ENCODE measurements around the gene MELTF.
"Not testable (repeated sequence)": the region's sequence is repeated elsewhere in the genome, so short reads cannot be mapped to it uniquely, and the experiment has no call there.

The MELTF gene

GRCh38 chr3:197042539-197042938, 12.9 kb upstream of the MELTF start:
- DNase-seq (ENCODE audit: low read depth, low spot score): no peak
- ChIA-PET CTCF (interaction anchor here (0.9 to 5.4 kb wide), 4 partner anchors 11 to 64 kb away, joined by 3 to 47 read pairs (median 4); partner anchors contain the start of gene MELTF), POLR2A (no interaction called here)
- no peak for TF ChIP-seq CTCF (IDR thresholded peaks at IDR 0.05; ENCODE audit: insufficient read depth, low read length, missing control alignments)
- H3K4me3 ChIP-seq (ENCODE audit: low read depth, low read length): no peak overlapping the region

DNA sequence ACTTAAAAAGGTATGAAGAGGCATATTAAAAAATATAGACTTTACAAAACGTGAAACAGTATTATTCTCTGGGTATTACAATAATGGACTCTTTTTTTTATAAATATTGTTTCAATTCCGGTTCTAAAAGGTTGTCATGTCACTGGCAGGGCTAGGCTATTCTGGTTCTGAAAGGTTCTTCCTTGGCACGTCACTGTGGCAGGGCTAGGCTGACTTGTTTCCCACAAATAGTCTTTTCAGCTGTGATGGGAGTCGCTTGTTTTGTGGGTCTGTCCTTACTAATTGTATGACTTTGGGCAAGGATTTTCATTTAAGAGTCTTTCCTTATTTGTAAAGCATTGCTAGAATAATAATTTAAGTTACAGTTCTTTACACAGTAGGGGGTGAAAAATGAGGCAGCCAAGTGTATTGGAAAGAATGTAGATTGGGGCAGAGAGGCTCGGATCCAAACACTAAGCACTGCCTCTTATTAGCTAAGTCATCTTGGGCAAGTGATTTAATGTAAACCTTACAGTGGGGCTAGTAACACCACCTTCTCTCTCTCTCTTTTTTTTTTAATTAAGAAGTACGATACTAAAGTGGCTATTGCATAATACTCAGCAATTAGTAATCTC, 12.4 kb upstream of the MELTF start:
- CTCF ChIA-PET: interaction anchor here (0.9 to 5.4 kb wide), 4 partner anchors 11 to 63 kb away, joined by 3 to 47 read pairs (median 4); partner anchors contain the start of gene MELTF
- H3K4me3 ChIP-seq (ENCODE audit: low read depth, low read length): no peak overlapping the region
- no peak for TF ChIP-seq CTCF (IDR thresholded peaks at IDR 0.05; ENCODE audit: insufficient read depth, low read length, missing control alignments)
- POLR2A ChIA-PET: no interaction called here
- DNase-seq (ENCODE audit: low read depth, low spot score): peak; percentile 10

GRCh38 chr3:197040658-197041057, 11.0 kb upstream of the MELTF start:
- CTCF ChIA-PET: interaction anchor here (5.4 kb wide), 1 partner anchor 12 kb away, joined by 47 read pairs; the partner anchor contains the start of gene MELTF
- no peak overlapping the region for H3K4me3 ChIP-seq (ENCODE audit: low read depth, low read length)
- DNase-seq (ENCODE audit: low read depth, low spot score): no peak
- POLR2A ChIA-PET: no interaction called here
- no peak for TF ChIP-seq CTCF (IDR thresholded peaks at IDR 0.05; ENCODE audit: insufficient read depth, low read length, missing control alignments)

- ChIA-PET CTCF (interaction anchor here (0.8 to 1.4 kb wide), 2 partner anchors 9 to 29 kb away, joined by 3 to 5 read pairs; partner anchors contain the start of gene MELTF), POLR2A (no interaction called here)
- DNase-seq (ENCODE audit: low read depth, low spot score): no peak
- H3K4me3 ChIP-seq (ENCODE audit: low read depth, low read length): no peak overlapping the region
- TF ChIP-seq CTCF (IDR thresholded peaks at IDR 0.05; ENCODE audit: insufficient read depth, low read length, missing control alignments): no peak
Measured at GRCh38 chr3:197038679-197039462, 9.3 kb upstream of the MELTF start.

DNA sequence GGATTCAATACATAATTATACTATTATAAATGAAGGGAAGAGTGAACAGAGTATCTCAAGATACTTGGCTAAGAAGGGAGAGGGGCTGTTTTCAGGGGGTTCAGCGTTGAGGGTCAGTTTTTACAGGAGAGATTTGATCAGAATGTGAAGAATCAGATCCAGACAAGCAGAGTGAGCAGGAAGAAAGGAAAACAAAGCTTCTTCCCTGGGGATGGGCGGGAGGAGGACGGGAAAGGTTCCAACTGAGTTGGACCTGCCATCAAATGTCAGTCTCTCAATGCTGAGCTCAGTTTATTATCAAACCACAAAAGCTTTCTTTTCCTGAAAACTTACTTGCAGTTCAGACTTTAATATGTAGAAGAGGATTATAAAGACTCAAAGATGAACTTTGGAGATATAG, 6.0 kb upstream of the MELTF start:
- H3K4me3 ChIP-seq (ENCODE audit: low read depth, low read length): no peak overlapping the region
- DNase-seq (ENCODE audit: low read depth, low spot score): no peak
- no peak for TF ChIP-seq CTCF (IDR thresholded peaks at IDR 0.05; ENCODE audit: insufficient read depth, low read length, missing control alignments)
- ChIA-PET CTCF (interaction anchor here (1.0 kb wide), 2 partner anchors 9 to 33 kb away, joined by 3 read pairs; no protein-coding TSS in a partner anchor), POLR2A (no interaction called here)

DNA sequence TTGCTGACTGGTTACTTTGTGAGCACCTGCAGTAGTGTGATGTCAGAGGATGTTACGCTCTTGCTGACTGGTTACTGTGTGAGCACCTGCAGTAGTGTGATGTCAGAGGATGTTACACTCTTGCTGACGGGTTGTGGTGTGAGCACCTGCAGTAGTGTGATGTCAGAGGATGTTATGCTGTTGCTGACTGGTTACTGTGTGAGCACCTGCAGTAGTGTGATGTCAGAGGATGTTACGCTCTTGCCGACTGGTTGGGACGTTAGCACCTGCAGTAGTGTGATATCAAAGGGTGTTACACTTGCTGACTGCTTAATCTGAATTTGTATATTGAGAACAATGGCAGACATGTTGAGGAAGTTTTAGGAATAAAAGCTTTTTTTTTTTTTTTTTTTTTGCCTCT, 5.2 kb upstream of the MELTF start:
- POLR2A ChIA-PET; H3K4me3 ChIP-seq (ENCODE audit: low read depth, low read length); DNase-seq (ENCODE audit: low read depth, low spot score); CTCF ChIA-PET: not testable (repeated sequence)

DNA sequence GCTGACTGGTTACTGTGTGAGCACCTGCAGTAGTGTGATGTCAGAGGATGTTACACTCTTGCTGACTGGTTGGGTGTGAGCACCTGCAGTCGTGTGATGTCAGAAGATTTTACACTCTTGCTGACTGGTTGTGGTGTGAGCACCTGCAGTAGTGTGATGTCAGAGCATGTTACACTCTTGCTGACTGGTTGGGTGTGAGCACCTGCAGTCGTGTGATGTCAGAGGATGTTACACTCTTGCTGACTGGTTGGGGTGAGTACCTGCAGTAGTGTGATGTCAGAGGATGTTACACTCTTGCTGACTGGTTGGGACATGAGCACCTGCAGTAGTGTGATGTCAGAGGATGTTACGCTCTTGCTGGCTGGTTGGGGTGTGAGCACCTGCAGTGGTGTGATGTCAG, 4.1 kb upstream of the MELTF start:
- POLR2A ChIA-PET: not testable (repeated sequence)

More for the DNA sequence above, 4.1 kb upstream of the MELTF start:
- H3K4me3 ChIP-seq (ENCODE audit: low read depth, low read length); CTCF ChIA-PET; DNase-seq (ENCODE audit: low read depth, low spot score): not testable (repeated sequence)
